AG04449 (cell line): Measurements from ENCODE around the gene SYNPR.

Experiments
- CTCF ChIA-PET: fragments of 350-600 bp; formaldehyde crosslinking; extraction: SDS; loops from one replicate; lab custom pipeline; 2021; ENCODE audit warnings: antibody characterized with exemption; lab: Yijun Ruan, JAX
- POLR2A ChIA-PET: fragments of 400-600, 350-600 bp; formaldehyde crosslinking; extraction: SDS; loops from one replicate; lab custom pipeline; 2020; ENCODE audit warnings: antibody characterized with exemption, inconsistent platforms; lab: Yijun Ruan, JAX
- DNase-seq: peaks from one replicate; pipeline ENCODE4 v3.0.0-alpha.2; 2010; ENCODE audit warnings: low read depth, low spot score
- H3K4me3 ChIP-seq: 2 replicates; pipeline ENCODE4 v1.5.1; 2011; ENCODE audit warnings: low read depth, mild to moderate bottlenecking, control low read depth, low read length
- CTCF ChIP-seq: IDR thresholded peaks from one replicate; pipeline ENCODE4 v1.5.1; 2011; ENCODE audit warnings: mild to moderate bottlenecking, moderate library complexity, low read length, control low read depth, inconsistent platforms; ENCODE audit not compliant: insufficient read depth; ENCODE audit errors: missing control alignments

SYNPR gene

GRCh38 chr3:63295356-63295755, 17.2 kb downstream of the SYNPR start:
- DNase-seq: no peak
- ChIA-PET CTCF (no interaction called here), POLR2A (no interaction called here)
- TF ChIP-seq CTCF: no peak
- H3K4me3 ChIP-seq: no peak overlapping the region

DNA sequence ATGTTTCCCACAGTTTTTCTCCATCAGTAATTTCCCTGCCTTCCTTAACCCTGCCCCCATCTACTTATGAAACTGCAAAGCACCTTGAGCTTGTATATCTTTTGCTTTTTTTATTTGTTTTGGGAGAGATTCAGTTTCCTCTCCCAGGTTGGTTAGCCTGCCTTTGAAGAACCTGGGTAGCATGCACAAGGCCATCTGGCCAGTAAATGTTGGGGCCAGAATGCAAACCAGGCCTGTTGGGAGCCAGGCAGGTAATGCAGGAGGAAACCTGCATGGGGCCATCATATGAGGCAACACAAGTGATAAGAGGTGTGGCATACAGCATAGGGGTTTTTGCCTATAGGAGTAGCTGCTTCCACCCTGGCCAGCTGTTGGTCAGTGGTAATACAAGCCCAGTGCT, 17.7 kb downstream of the SYNPR start:
- H3K4me3 ChIP-seq: no peak overlapping the region
- no peak for DNase-seq
- ChIA-PET CTCF (no interaction called here), POLR2A (no interaction called here)
- TF ChIP-seq CTCF: no peak

- ChIA-PET POLR2A (no interaction called here), CTCF (no interaction called here)
- no peak overlapping the region for H3K4me3 ChIP-seq
- no peak for DNase-seq
- no peak for TF ChIP-seq CTCF
Measured at GRCh38 chr3:63296249-63296648, 18.1 kb downstream of the SYNPR start.

DNA sequence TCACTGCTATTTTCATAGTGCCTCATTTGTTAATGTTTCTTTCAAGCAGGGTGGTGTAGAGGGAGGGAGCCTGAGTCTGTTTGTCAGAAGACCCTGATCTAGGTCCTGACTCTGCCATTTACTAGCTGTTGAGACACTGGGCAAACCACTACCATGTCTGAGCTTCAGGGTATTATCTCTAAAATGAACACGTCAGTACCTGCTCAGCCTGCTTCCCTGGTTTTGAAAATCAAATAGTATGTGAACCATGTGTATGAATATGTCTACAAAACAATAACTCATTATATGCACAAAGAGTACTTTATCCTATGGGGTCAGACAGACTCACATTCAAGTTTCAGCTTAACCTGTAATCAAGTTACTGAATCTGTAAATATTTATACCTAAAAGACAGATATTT, 25.1 kb downstream of the SYNPR start:
- H3K4me3 ChIP-seq: no peak overlapping the region
- no peak for DNase-seq
- TF ChIP-seq CTCF: no peak
- CTCF ChIA-PET: interaction anchor here (0.8 kb wide), 1 partner anchor 47 kb away, joined by 4 read pairs; no protein-coding TSS in a partner anchor
- POLR2A ChIA-PET: no interaction called here

DNA sequence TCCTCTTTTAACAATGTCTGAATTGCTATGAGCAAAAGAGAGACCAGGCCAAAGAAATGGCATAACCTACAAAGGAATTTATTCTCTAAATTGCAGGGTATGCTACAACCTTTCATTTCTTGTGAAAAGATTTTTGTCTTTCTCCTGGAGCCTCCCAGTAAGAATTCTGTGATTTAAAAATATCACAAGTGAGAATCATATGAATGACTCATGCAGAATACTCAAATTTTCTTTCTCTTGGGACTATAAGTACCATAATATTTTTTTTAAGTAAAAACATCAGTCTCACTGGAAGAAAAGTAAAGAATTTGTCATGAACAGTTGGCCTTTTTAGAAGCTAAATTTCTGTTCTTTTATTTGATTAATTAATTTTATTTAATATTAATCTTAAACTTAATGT, 26.3 kb downstream of the SYNPR start:
- ChIA-PET POLR2A (no interaction called here), CTCF (no interaction called here)
- no peak for DNase-seq

DNA sequence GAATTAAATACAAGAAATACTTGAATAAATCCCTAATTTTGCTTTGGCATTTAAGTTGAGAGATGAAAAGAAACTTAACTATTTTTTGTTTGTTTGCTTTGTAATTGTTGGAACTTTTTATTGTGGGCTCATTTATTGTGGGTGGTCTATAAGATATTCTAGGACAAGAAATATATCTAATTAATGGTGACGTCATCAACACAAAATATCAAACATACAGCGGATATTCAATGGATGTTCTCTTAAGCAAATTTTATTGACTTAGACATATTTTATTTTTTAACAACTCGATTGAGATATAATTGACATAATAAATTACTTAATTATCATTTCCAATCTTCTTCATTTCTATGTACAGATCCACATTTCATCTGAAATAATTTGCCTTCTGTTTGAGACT, 30.0 kb downstream of the SYNPR start:
- no peak for TF ChIP-seq CTCF
- no peak for DNase-seq
- ChIA-PET POLR2A (no interaction called here), CTCF (no interaction called here)
- H3K4me3 ChIP-seq: no peak overlapping the region

More for the DNA sequence above, 26.3 kb downstream of the SYNPR start:
- H3K4me3 ChIP-seq: no peak overlapping the region
- TF ChIP-seq CTCF: no peak
